ENCODE data around the gene C11orf54.

GRCh38 chr11:93775289-93775688 lies 33.8 kb downstream of the C11orf54 start:
- TF ChIP-seq CTCF (IDR thresholded peaks at IDR 0.05 in 4 of 5, conservative IDR thresholded peaks at IDR 0.05 in 1 of 5) = peak in 1 of 5 experiments; percentile 16
- TF ChIP-seq POLR2A (IDR thresholded peaks at IDR 0.05) = no peak

Data from gastrocnemius medialis (tissue), 4 donors.